WTC11 (cell line): Measurements from ENCODE around the gene FA2H.

Experiments used
- CREB1 ChIP-seq: sonication (generic); formaldehyde crosslinking; IDR thresholded peaks from 2 replicates; pipeline ENCODE4 v1.8.0; 2023; ENCODE audit warnings: mild to moderate bottlenecking, missing genetic modification reagents
- TF ChIP-seq, protein P1 (sequence below): sonication (generic); formaldehyde crosslinking; conservative IDR thresholded peaks from 2 replicates; pipeline ENCODE4 v1.8.1; 2023; ENCODE audit warnings: mild to moderate bottlenecking, low read depth, missing genetic modification reagents, moderate library complexity
- TF ChIP-seq, protein P2 (sequence below): fragments of 250-450 bp; sonication (Bioruptor Pico); IDR thresholded peaks from 2 replicates; pipeline ENCODE4 v1.9.0; 2021; ENCODE audit warnings: mild to moderate bottlenecking, borderline replicate concordance

DNA sequence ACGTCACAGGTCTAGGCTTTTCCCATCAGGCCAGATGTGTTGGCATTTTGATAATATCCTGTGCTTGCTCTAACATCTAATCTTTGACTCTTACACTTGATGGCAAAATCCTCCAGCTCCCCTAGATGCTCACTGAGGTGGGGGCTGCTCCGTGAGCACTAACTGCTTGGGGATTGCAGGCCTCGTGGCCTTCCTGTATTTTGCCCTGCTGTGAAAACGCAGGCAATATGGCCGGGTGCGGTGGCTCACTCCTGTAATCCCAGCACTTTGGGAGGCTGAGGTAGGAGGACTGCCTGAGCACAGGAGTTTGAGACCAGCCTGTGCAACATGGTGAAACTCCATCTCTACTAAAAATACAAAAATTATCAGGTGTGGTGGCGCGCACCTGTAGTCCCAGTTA lies 64.2 kb downstream of the FA2H start:
- TF ChIP-seq CREB1 (CRISPR knock-in tag): no peak
- TF ChIP-seq, protein P1, sequence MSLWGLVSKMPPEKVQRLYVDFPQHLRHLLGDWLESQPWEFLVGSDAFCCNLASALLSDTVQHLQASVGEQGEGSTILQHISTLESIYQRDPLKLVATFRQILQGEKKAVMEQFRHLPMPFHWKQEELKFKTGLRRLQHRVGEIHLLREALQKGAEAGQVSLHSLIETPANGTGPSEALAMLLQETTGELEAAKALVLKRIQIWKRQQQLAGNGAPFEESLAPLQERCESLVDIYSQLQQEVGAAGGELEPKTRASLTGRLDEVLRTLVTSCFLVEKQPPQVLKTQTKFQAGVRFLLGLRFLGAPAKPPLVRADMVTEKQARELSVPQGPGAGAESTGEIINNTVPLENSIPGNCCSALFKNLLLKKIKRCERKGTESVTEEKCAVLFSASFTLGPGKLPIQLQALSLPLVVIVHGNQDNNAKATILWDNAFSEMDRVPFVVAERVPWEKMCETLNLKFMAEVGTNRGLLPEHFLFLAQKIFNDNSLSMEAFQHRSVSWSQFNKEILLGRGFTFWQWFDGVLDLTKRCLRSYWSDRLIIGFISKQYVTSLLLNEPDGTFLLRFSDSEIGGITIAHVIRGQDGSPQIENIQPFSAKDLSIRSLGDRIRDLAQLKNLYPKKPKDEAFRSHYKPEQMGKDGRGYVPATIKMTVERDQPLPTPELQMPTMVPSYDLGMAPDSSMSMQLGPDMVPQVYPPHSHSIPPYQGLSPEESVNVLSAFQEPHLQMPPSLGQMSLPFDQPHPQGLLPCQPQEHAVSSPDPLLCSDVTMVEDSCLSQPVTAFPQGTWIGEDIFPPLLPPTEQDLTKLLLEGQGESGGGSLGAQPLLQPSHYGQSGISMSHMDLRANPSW (CRISPR knock-in tag): no peak
- TF ChIP-seq, protein P2, sequence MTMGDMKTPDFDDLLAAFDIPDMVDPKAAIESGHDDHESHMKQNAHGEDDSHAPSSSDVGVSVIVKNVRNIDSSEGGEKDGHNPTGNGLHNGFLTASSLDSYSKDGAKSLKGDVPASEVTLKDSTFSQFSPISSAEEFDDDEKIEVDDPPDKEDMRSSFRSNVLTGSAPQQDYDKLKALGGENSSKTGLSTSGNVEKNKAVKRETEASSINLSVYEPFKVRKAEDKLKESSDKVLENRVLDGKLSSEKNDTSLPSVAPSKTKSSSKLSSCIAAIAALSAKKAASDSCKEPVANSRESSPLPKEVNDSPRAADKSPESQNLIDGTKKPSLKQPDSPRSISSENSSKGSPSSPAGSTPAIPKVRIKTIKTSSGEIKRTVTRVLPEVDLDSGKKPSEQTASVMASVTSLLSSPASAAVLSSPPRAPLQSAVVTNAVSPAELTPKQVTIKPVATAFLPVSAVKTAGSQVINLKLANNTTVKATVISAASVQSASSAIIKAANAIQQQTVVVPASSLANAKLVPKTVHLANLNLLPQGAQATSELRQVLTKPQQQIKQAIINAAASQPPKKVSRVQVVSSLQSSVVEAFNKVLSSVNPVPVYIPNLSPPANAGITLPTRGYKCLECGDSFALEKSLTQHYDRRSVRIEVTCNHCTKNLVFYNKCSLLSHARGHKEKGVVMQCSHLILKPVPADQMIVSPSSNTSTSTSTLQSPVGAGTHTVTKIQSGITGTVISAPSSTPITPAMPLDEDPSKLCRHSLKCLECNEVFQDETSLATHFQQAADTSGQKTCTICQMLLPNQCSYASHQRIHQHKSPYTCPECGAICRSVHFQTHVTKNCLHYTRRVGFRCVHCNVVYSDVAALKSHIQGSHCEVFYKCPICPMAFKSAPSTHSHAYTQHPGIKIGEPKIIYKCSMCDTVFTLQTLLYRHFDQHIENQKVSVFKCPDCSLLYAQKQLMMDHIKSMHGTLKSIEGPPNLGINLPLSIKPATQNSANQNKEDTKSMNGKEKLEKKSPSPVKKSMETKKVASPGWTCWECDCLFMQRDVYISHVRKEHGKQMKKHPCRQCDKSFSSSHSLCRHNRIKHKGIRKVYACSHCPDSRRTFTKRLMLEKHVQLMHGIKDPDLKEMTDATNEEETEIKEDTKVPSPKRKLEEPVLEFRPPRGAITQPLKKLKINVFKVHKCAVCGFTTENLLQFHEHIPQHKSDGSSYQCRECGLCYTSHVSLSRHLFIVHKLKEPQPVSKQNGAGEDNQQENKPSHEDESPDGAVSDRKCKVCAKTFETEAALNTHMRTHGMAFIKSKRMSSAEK: no peak
